ENCODE results near the gene LOXL1.

DNA sequence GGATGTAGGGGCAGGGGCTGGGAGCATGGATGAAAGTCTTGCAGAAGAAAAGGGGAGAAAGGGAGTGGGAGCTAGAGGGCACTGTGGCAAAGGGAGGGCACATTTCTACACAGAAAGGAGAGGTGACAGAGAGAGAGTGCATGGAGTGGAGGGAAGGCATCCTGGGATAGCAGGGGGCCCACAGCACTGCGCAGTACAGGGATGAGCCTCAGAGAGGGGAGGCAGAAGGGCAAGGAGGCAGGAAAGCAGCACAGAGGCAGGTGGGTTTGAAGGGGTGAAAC is 60.5 kb downstream of the LOXL1 start:
- TF ChIP-seq CTCF (IDR thresholded peaks at IDR 0.05), result no peak
- no peak for TF ChIP-seq EZH2 (IDR thresholded peaks at IDR 0.05; ENCODE audit: borderline replicate concordance, insufficient read depth, low read depth, low read length, poor library complexity, severe bottlenecking)

All from B cell (primary cell).